ENCODE results near the gene HOXB5.

- TF ChIP-seq CTCF (IDR thresholded peaks at IDR 0.05) (no peak), ZFX (IDR thresholded peaks at IDR 0.05; ENCODE audit: borderline replicate concordance) (no peak)
These were observed 2.6 kb upstream of the HOXB5 start for GRCh38 chr17:48596000-48596734.
